H1 (cell line): Measurements from ENCODE around the gene MARCHF10. TPM values are rescaled to one million over a fixed set of nuclear protein-coding genes. Genes with fewer than 3 reads are reported as not detected.

Experiments
- CTCF ChIA-PET: fragments of 300-600 bp; sonication (Branson Sonifier 250); formaldehyde crosslinking; loops from one replicate; lab custom pipeline; 2021; ENCODE audit not compliant: partially characterized antibody; lab: Charles Lee
- POLR2A ChIA-PET: fragments of 300-600 bp; sonication (Branson Sonifier 250); formaldehyde crosslinking; loops from one replicate; lab custom pipeline; 2021; ENCODE audit warnings: inconsistent platforms; ENCODE audit not compliant: partially characterized antibody; lab: Charles Lee
- DNase-seq, 2 experiments: peaks; one replicate each; pipeline versions ENCODE4 v3.0.0 to v3.0.0-alpha.2; 2010 to 2022; ENCODE audit warnings: low spot score in 2 of 2, low read depth in 1 of 2, mixed read lengths in 1 of 2
- FAIRE-seq: peaks from 2 replicates; lab custom pipeline; 2011; peaks lifted over from hg19 to GRCh38; lab: Jason Lieb, UNC
- H2AFZ ChIP-seq: 2 replicates; pipeline ENCODE4 v1.8.1; 2012; ENCODE audit warnings: low read length, inconsistent platforms
- H2AK5ac ChIP-seq: 2 replicates; pipeline ENCODE4 v1.6.1; 2013; ENCODE audit warnings: low read depth, low read length
- H2BK120ac ChIP-seq: replicated peaks from 2 replicates; pipeline ENCODE3; 2013; ENCODE audit warnings: low read depth, low read length, inconsistent platforms
- H2BK12ac ChIP-seq: 2 replicates; pipeline ENCODE4 v1.6.1; 2013; ENCODE audit warnings: low read depth, low read length
- H2BK15ac ChIP-seq: 2 replicates; pipeline ENCODE4 v1.6.1; 2013; ENCODE audit warnings: low read length
- H2BK20ac ChIP-seq: 2 replicates; pipeline ENCODE4 v1.6.1; 2013; ENCODE audit warnings: low read length
- H2BK5ac ChIP-seq: 2 replicates; pipeline ENCODE4 v1.6.1; 2013; ENCODE audit warnings: low read depth, low read length
- H3K14ac ChIP-seq: 2 replicates; pipeline ENCODE4 v1.6.1; 2013; ENCODE audit warnings: inconsistent platforms; ENCODE audit not compliant: insufficient read length
- H3K18ac ChIP-seq: 2 replicates; pipeline ENCODE4 v1.6.1; 2013; ENCODE audit warnings: low read length; ENCODE audit errors: extremely low read depth
- H3K23ac ChIP-seq: 2 replicates; pipeline ENCODE4 v1.6.1; 2013; ENCODE audit warnings: inconsistent platforms; ENCODE audit not compliant: insufficient read length
- H3K23me2 ChIP-seq: 2 replicates; pipeline ENCODE4 v1.6.1; 2013; ENCODE audit warnings: low read depth, low read length
- H3K27ac ChIP-seq: 2 replicates; pipeline ENCODE4 v1.6.1; 2011; ENCODE audit warnings: low read depth, low read length, inconsistent platforms
- H3K27me3 ChIP-seq, 4 experiments: replicated peaks in 1 of 4; 1 replicate in 1 of 4; 2 replicates in 3 of 4; pipeline versions ENCODE4 v1.6.1 to v1.8.1; 2011 to 2013; ENCODE audit warnings: low read length in 3 of 4, mild to moderate bottlenecking in 3 of 4, inconsistent platforms in 2 of 4, mixed read lengths in 2 of 4, moderate library complexity in 1 of 4; ENCODE audit not compliant: control insufficient read depth in 3 of 4, insufficient read depth in 3 of 4; ENCODE audit errors: extremely low read depth in 1 of 4
- H3K36me3 ChIP-seq, 4 experiments: 2 replicates each; pipeline versions ENCODE4 v1.6.1 to v1.8.1; 2011 to 2013; ENCODE audit warnings: mild to moderate bottlenecking in 4 of 4, low read length in 3 of 4, moderate library complexity in 2 of 4, control low read depth in 1 of 4, inconsistent platforms in 1 of 4; ENCODE audit not compliant: insufficient read depth in 4 of 4, control insufficient read depth in 2 of 4
- H3K4ac ChIP-seq: replicated peaks from 2 replicates; pipeline ENCODE3; 2013; ENCODE audit warnings: low read length, low read depth, mixed read lengths, inconsistent platforms; ENCODE audit not compliant: insufficient read length
- H3K4me1 ChIP-seq, 4 experiments: replicated peaks in 1 of 4; 1 replicate in 1 of 4; 2 replicates in 3 of 4; pipeline versions ENCODE4 v1.6.1 to v1.8.1; 2011 to 2013; ENCODE audit warnings: low read length in 3 of 4, inconsistent platforms in 2 of 4, mixed read lengths in 1 of 4; ENCODE audit not compliant: insufficient read depth in 4 of 4, control insufficient read depth in 3 of 4
- H3K4me2 ChIP-seq, 2 experiments: 2 replicates each; pipeline versions ENCODE4 v1.6.1 to v1.8.1; 2011 to 2013; ENCODE audit warnings: low read depth in 2 of 2, low read length in 2 of 2, control low read depth in 1 of 2, inconsistent platforms in 1 of 2, mild to moderate bottlenecking in 1 of 2; ENCODE audit not compliant: insufficient read depth in 1 of 2
- H3K4me3 ChIP-seq, 4 experiments: fragments of 200-600, 300-600 bp in 1 of 4; sonication (generic), shearing (Covaris generic), sonication (Bioruptor Twin) in 1 of 4; 2 replicates each; pipeline versions ENCODE4 v1.5.1 to v1.8.1; 2011 to 2016; ENCODE audit warnings: low read length in 4 of 4, low read depth in 3 of 4, control low read depth in 2 of 4, inconsistent platforms in 2 of 4, mild to moderate bottlenecking in 2 of 4, mixed read lengths in 1 of 4, moderate library complexity in 1 of 4; ENCODE audit not compliant: insufficient read depth in 2 of 4; ENCODE audit errors: extremely low read depth in 1 of 4
- H3K56ac ChIP-seq: replicated peaks from 2 replicates; pipeline ENCODE3; 2013; ENCODE audit warnings: low read depth, mild to moderate bottlenecking, mixed read lengths, low read length, inconsistent platforms; ENCODE audit not compliant: insufficient read length
- H3K79me1 ChIP-seq: 2 replicates; pipeline ENCODE4 v1.6.1; 2013; ENCODE audit warnings: low read depth, low read length, control low read depth
- H3K79me2 ChIP-seq, 2 experiments: 2 replicates each; pipeline versions ENCODE4 v1.6.1 to v1.8.1; 2012 to 2013; ENCODE audit warnings: low read length in 2 of 2, mild to moderate bottlenecking in 2 of 2, inconsistent platforms in 1 of 2; ENCODE audit not compliant: insufficient read depth in 2 of 2, control insufficient read depth in 1 of 2
- H3K9ac ChIP-seq, 4 experiments: replicated peaks in 1 of 4; 1 replicate in 1 of 4; 2 replicates in 3 of 4; pipeline versions ENCODE4 v1.6.1 to v1.8.1; 2011 to 2013; ENCODE audit warnings: low read depth in 3 of 4, low read length in 3 of 4, control low read depth in 2 of 4, mild to moderate bottlenecking in 2 of 4, moderate library complexity in 2 of 4, inconsistent platforms in 1 of 4; ENCODE audit errors: extremely low read depth in 1 of 4
- H3K9me3 ChIP-seq, 2 experiments: 2 replicates each; pipeline versions ENCODE4 v1.6.1 to v1.8.1; 2012 to 2013; ENCODE audit warnings: mild to moderate bottlenecking in 2 of 2, moderate library complexity in 2 of 2, control low read depth in 1 of 2, inconsistent platforms in 1 of 2, low read depth in 1 of 2, low read length in 1 of 2, mixed read lengths in 1 of 2; ENCODE audit not compliant: insufficient read depth in 2 of 2
- H4K20me1 ChIP-seq, 2 experiments: replicated peaks in 1 of 2; 2 replicates each; pipeline versions ENCODE3 to v1.8.1; 2011 to 2013; ENCODE audit warnings: inconsistent platforms in 2 of 2, low read length in 2 of 2, mild to moderate bottlenecking in 1 of 2; ENCODE audit not compliant: insufficient read depth in 2 of 2, control insufficient read depth in 1 of 2
- H4K5ac ChIP-seq: 2 replicates; pipeline ENCODE4 v1.6.1; 2013; ENCODE audit warnings: low read length, low read depth, mixed read lengths, inconsistent platforms; ENCODE audit not compliant: insufficient read length
- H4K8ac ChIP-seq: 2 replicates; pipeline ENCODE4 v1.8.0; 2013; ENCODE audit warnings: mild to moderate bottlenecking, moderate library complexity, low read length, inconsistent platforms; ENCODE audit not compliant: insufficient read depth; ENCODE audit errors: extremely low read depth
- H4K91ac ChIP-seq: replicated peaks from 2 replicates; pipeline ENCODE3; 2013; ENCODE audit warnings: low read length, mixed read lengths, inconsistent platforms; ENCODE audit not compliant: insufficient read length
- CREB1 ChIP-seq: IDR thresholded peaks from 2 replicates; pipeline ENCODE4 v1.6.1; 2012; ENCODE audit warnings: inconsistent platforms
- CTBP2 ChIP-seq: IDR thresholded peaks from 2 replicates; pipeline ENCODE4 v1.7.0; 2011; ENCODE audit warnings: borderline replicate concordance, mild to moderate bottlenecking, moderate library complexity, mixed read lengths, low read length; ENCODE audit not compliant: insufficient read depth, insufficient read length
- KDM1A ChIP-seq: fragments of 200-600, 300-600 bp; sonication (generic); IDR thresholded peaks from 2 replicates; pipeline ENCODE4 v1.7.1; 2016; ENCODE audit warnings: mild to moderate bottlenecking, low read length, borderline replicate concordance
- NRF1 ChIP-seq: IDR thresholded peaks from 2 replicates; pipeline ENCODE4 v1.6.1; 2011; ENCODE audit warnings: mild to moderate bottlenecking, low read depth, low read length, improper control_type of control experiment
- SIN3A ChIP-seq, 2 experiments: IDR thresholded peaks in 1 of 2; conservative IDR thresholded peaks in 1 of 2; 2 replicates each; pipeline ENCODE4 v1.6.1; 2011 to 2012; ENCODE audit warnings: low read length in 2 of 2, improper control_type of control experiment in 1 of 2, low read depth in 1 of 2, mild to moderate bottlenecking in 1 of 2
- SP4 ChIP-seq: IDR thresholded peaks from 2 replicates; pipeline ENCODE4 v1.6.1; 2012; ENCODE audit warnings: low read length, inconsistent platforms
- TBP ChIP-seq: IDR thresholded peaks from 2 replicates; pipeline ENCODE4 v1.6.1; 2011; ENCODE audit warnings: low read depth, low read length, improper control_type of control experiment
- TEAD4 ChIP-seq: IDR thresholded peaks from 2 replicates; pipeline ENCODE4 v1.6.1; 2012; ENCODE audit warnings: low read depth, low read length, inconsistent platforms, mixed read lengths
- WGBS, 2 experiments: shearing (Covaris generic) in 1 of 2; methylation state at CpG; one replicate each; pipeline versions ENCODE4 v1.1.6 to v1.1.7; 2013 to 2015; ENCODE audit warnings: low lambda C conversion rate in 2 of 2, mixed read lengths in 2 of 2, inconsistent platforms in 1 of 2, low coverage in 1 of 2, missing lambda C conversion rate in 1 of 2; ENCODE audit not compliant: insufficient replicate concordance in 2 of 2, insufficient coverage in 1 of 2, insufficient read length in 1 of 2; ENCODE audit errors: extremely low coverage in 1 of 2, missing lambda C conversion rate in 1 of 2; 5-methylcytosine and 5-hydroxymethylcytosine counted together
- polyA plus RNA-seq, 7 experiments: library from polyadenylated mRNA; depleted of rRNA in 3 of 7; stranded (reverse) in 5 of 7; unstranded in 2 of 7; fragments of >200 nt in 5 of 7; fragments of 200-250 nt in 2 of 7; gene quantifications; 1 replicate in 5 of 7; 2 replicates in 1 of 7; 4 replicates in 1 of 7; pipeline versions ENCODE4 v1.2.1 to v1.2.3, GENCODE V29; 2011 to 2013; ENCODE audit warnings: missing spikeins in 2 of 7, mixed read lengths in 2 of 7
- total RNA-seq: library from RNA; stranded (reverse); fragmentation: NEBNext Ultra II Directional; extraction: Animal tissue kit (Norgen Biotek cat#: 25700); gene quantifications from 2 replicates; pipeline ENCODE4 v1.2.1, GENCODE V29; 2021
- TF ChIP-seq, protein P1 (sequence below): IDR thresholded peaks from 2 replicates; pipeline ENCODE4 v1.6.1; 2011; ENCODE audit warnings: low read length, improper control_type of control experiment
- TF ChIP-seq, protein P2 (sequence below), 3 experiments: IDR thresholded peaks; 1 replicate in 2 of 3; 2 replicates in 1 of 3; pipeline versions ENCODE4 v1.5.1 to v1.6.1; 2011; ENCODE audit warnings: low read length in 3 of 3, mild to moderate bottlenecking in 3 of 3, inconsistent platforms in 2 of 3, low read depth in 1 of 3, moderate library complexity in 1 of 3; ENCODE audit not compliant: insufficient read depth in 1 of 3; ENCODE audit errors: control extremely low read depth in 1 of 3

The MARCHF10 gene
- total and polyA plus RNA-seq, 2 of the 8 experiments (the other 6 are each of a cell fraction or from before 2014, with no cell fraction given), result 0.48 to 0.73 TPM

DNA sequence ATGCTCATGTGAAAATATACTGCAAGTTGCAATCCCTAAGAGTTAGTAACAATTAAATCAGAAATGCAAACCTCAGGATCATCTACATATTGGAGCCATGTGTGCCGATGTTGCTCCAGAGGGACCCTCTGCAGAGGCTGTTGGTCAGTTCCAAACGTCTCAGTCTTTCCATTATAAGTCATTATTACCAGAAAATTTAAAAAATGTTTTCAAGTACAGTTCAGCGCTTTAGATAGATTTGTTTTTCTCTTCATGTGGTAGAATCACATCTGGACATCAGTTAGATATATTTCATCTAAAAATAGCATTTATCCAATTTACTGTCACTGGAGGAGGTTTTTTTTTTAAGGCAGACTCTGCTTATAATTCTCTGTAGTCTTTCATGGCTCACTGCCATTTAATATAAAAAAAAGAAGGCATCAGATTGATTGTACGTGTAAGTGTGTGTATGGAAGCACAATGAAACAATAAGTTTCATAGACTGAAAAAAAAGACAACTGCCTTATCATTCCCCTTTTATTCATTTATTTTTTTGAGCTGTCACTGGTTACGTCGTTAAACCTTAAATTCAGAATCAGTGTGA, 46.1 kb upstream of the MARCHF10 start:
- 89% methylated on average over 6 of the region's 6 CpGs; no CpG with 5 or more reads in 1 of the 2 experiments for whole genome bisulfite sequencing, 2 experiments
- no peak overlapping the region for H4K91ac ChIP-seq
- no peak overlapping the region for H3K9ac ChIP-seq
- H3K27ac ChIP-seq, result no peak overlapping the region
- no peak overlapping the region for H2BK120ac ChIP-seq
- POLR2A ChIA-PET, result interaction anchor here (0.6 kb wide), 1 partner anchor 44 kb away, joined by 3 read pairs; no protein-coding TSS in a partner anchor
- no peak for FAIRE-seq
- no peaks in the 10 kb centered on the region for H3K9me3 ChIP-seq
- H3K27me3 ChIP-seq, result no peaks in the 10 kb centered on the region
- no peak overlapping the region for H3K23ac ChIP-seq
- DNase-seq, result no peak
- H4K20me1 ChIP-seq, result no peaks in the 10 kb centered on the region
- H2AFZ ChIP-seq, result no peak overlapping the region
- no peak overlapping the region for H3K4me2 ChIP-seq
- H3K56ac ChIP-seq, result no peak overlapping the region
- H4K8ac ChIP-seq, result no peak overlapping the region
- H3K4ac ChIP-seq, result no peak overlapping the region
- CTCF ChIA-PET, result no interaction called here
- H2AK5ac ChIP-seq, result no peak overlapping the region
- no peaks in the 10 kb centered on the region for H3K4me1 ChIP-seq
- H2BK20ac ChIP-seq, result no peak overlapping the region
- no peaks in the 10 kb centered on the region for H3K36me3 ChIP-seq
- no peak overlapping the region for H3K14ac ChIP-seq
- no peak overlapping the region for H2BK15ac ChIP-seq
- H3K4me3 ChIP-seq, result no peak overlapping the region
- H2BK12ac ChIP-seq, result no peak overlapping the region
- H4K5ac ChIP-seq, result no peak overlapping the region
- no peaks in the 10 kb centered on the region for H3K79me1 ChIP-seq
- H3K18ac ChIP-seq, result no peak overlapping the region
- no peaks in the 10 kb centered on the region for H3K79me2 ChIP-seq
- H2BK5ac ChIP-seq, result no peak overlapping the region
- H3K23me2 ChIP-seq, result no peaks in the 10 kb centered on the region
- no peak for TF ChIP-seq NRF1
- TF ChIP-seq SP4, result no peak
- no peak for TF ChIP-seq CTBP2
- no peak for TF ChIP-seq TBP
- TF ChIP-seq, protein P1, sequence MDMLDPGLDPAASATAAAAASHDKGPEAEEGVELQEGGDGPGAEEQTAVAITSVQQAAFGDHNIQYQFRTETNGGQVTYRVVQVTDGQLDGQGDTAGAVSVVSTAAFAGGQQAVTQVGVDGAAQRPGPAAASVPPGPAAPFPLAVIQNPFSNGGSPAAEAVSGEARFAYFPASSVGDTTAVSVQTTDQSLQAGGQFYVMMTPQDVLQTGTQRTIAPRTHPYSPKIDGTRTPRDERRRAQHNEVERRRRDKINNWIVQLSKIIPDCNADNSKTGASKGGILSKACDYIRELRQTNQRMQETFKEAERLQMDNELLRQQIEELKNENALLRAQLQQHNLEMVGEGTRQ, result no peak
- no peak for TF ChIP-seq TEAD4
- TF ChIP-seq CREB1, result no peak
- TF ChIP-seq SIN3A (conservative IDR thresholded peaks at IDR 0.05 in 1 of 2, IDR thresholded peaks at IDR 0.05 in 1 of 2; ENCODE audit: low read depth in 1 of 2, low read length in 2 of 2), result no peak
- no peak for TF ChIP-seq KDM1A
- TF ChIP-seq, protein P2, sequence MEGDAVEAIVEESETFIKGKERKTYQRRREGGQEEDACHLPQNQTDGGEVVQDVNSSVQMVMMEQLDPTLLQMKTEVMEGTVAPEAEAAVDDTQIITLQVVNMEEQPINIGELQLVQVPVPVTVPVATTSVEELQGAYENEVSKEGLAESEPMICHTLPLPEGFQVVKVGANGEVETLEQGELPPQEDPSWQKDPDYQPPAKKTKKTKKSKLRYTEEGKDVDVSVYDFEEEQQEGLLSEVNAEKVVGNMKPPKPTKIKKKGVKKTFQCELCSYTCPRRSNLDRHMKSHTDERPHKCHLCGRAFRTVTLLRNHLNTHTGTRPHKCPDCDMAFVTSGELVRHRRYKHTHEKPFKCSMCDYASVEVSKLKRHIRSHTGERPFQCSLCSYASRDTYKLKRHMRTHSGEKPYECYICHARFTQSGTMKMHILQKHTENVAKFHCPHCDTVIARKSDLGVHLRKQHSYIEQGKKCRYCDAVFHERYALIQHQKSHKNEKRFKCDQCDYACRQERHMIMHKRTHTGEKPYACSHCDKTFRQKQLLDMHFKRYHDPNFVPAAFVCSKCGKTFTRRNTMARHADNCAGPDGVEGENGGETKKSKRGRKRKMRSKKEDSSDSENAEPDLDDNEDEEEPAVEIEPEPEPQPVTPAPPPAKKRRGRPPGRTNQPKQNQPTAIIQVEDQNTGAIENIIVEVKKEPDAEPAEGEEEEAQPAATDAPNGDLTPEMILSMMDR (IDR thresholded peaks at IDR 0.05; ENCODE audit: control extremely low read depth in 1 of 3, insufficient read depth in 1 of 3, low read depth in 1 of 3, low read length in 3 of 3), result no peak
